GM06990 (cell line): ENCODE data around the gene ZNF41.

Experiments
- DNase-seq: peaks from one replicate; pipeline ENCODE4 v3.0.0-alpha.2; 2011; ENCODE audit not compliant: insufficient read length; ENCODE audit errors: extremely low read depth
- H3K27me3 ChIP-seq: replicated peaks from 2 replicates; pipeline ENCODE4 v1.6.0; 2011; ENCODE audit warnings: low read length; ENCODE audit not compliant: control insufficient read depth, insufficient read depth
- H3K36me3 ChIP-seq: 2 replicates; pipeline ENCODE4 v1.5.1; 2011; ENCODE audit warnings: low read length; ENCODE audit not compliant: control insufficient read depth, insufficient read depth
- H3K4me3 ChIP-seq: replicated peaks from 2 replicates; pipeline ENCODE4 v1.5.1; 2011; ENCODE audit warnings: low read depth, mild to moderate bottlenecking, control low read depth, low read length
- CTCF ChIP-seq: IDR thresholded peaks from 2 replicates; pipeline ENCODE4 v1.5.1; 2011; ENCODE audit warnings: low read length, control low read depth, mild to moderate bottlenecking, inconsistent platforms; ENCODE audit not compliant: insufficient read depth, poor library complexity, severe bottlenecking

ZNF41 gene

GRCh38 chrX:47502316-47503125 is 19.5 kb upstream of the ZNF41 start:
- H3K27me3 ChIP-seq, result no peaks in the 10 kb centered on the region
- DNase-seq, result no peak
- no peaks in the 10 kb centered on the region for H3K36me3 ChIP-seq
- TF ChIP-seq CTCF, result no peak
- no peak overlapping the region for H3K4me3 ChIP-seq

GRCh38 chrX:47501226-47502074 is 18.4 kb upstream of the ZNF41 start:
- Histone ChIP-seq H3K27me3 (no peaks in the 10 kb centered on the region), H3K36me3 (no peaks in the 10 kb centered on the region), H3K4me3 (no peak overlapping the region)
- no peak for DNase-seq
- no peak for TF ChIP-seq CTCF

- Histone ChIP-seq H3K27me3 (no peaks in the 10 kb centered on the region), H3K4me3 (no peak overlapping the region), H3K36me3 (no peaks in the 10 kb centered on the region)
- TF ChIP-seq CTCF, result no peak
- no peak for DNase-seq
Observed at GRCh38 chrX:47500554-47500953, 17.5 kb upstream of the ZNF41 start.

GRCh38 chrX:47499293-47499692 is 16.3 kb upstream of the ZNF41 start:
- no peak for TF ChIP-seq CTCF
- no peak for DNase-seq
- H3K36me3 ChIP-seq, result no peaks in the 10 kb centered on the region
- no peak overlapping the region for H3K4me3 ChIP-seq
- H3K27me3 ChIP-seq, result no peaks in the 10 kb centered on the region

GRCh38 chrX:47498411-47498810 is 15.4 kb upstream of the ZNF41 start:
- H3K4me3 ChIP-seq, result no peak overlapping the region
- no peak for TF ChIP-seq CTCF
- DNase-seq, result no peak
- H3K27me3 ChIP-seq, result no peaks in the 10 kb centered on the region
- H3K36me3 ChIP-seq, result no peaks in the 10 kb centered on the region
